Stimulated activated CD8-positive, alpha-beta memory T cell treated with anti-CD3 and anti-CD28 coated beads, Interleukin-2, amount 100 ng/mL, for 48 hours (primary cell): ENCODE results near the gene INVS.
"Not testable (repeated sequence)": the region's sequence is repeated elsewhere in the genome, so short reads cannot be mapped to it uniquely, and the experiment has no call there.

Source experiments
- DNase-seq, 2 donors: peaks; one replicate each; pipeline ENCODE4 v3.0.0-alpha.2; 2020; ENCODE audit warnings: low read depth in 2 of 2

INVS gene

GRCh38 chr9:100197553-100197952 is 98.5 kb downstream of the INVS start:
- DNase-seq = no peak

GRCh38 chr9:100202806-100203205 is 103.8 kb downstream of the INVS start:
- DNase-seq = no peak

GRCh38 chr9:100204796-100205195 is 105.8 kb downstream of the INVS start:
- no peak for DNase-seq

GRCh38 chr9:100206899-100207298 is 107.9 kb downstream of the INVS start:
- DNase-seq = no peak

- no peak for DNase-seq
Observed at GRCh38 chr9:100208673-100209072, 109.6 kb downstream of the INVS start.

DNA sequence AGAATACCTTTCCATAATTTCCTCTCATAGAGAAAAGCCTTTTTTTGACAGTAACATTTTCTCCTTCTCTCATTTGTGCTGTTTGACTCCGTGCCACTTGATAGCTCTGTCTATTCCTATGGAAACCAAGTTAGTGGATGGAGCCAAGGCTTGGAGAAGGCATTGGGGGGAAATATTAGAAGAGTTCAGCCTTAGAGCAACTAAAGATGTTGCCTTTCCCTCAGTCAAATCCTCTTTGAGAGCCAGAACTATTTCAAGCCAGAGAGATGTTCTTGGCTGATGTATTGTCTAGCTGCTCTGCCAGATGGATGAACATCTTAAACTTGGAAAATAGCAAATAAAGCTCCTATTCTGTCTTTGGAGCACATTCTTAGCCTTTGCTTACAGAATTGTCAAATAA is 112.4 kb downstream of the INVS start:
- no peak for DNase-seq

DNA sequence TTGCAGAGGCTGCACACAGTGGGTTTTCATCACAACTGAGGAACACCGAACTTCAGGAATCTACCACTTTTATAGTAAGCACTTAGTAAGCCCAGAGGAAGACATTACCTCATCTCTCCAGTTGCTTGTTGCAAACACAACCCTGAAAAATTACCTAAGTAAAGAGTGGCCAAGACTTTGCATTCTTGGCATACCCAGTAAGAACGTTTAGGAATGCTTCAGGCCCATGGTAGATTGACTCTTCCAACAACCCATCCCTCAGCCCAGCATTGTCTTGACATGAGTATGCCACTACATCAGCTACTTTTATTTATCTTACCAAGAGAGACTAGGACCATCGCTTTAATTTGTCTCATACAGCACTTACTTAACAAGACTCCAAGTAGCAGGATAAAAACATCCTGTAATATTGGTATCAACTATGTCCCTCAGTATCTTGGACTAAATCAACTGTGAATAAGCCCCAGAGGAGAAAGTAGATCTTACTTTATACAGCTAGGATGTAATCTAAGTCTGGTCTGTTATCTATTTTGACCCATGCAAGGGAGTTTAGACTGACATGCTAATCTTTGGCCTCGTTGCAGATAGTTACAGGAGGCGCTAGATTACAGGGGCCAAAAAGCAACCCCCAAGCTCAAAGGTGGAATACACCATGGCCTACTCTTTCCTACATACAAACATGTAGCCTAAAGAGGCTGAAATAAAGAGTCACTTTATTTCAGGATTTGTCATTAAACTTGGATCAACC is 114.9 kb downstream of the INVS start:
- no peak for DNase-seq

GRCh38 chr9:100216178-100216787 is 117.2 kb downstream of the INVS start:
- DNase-seq = peak; percentile 25 to 54

DNA sequence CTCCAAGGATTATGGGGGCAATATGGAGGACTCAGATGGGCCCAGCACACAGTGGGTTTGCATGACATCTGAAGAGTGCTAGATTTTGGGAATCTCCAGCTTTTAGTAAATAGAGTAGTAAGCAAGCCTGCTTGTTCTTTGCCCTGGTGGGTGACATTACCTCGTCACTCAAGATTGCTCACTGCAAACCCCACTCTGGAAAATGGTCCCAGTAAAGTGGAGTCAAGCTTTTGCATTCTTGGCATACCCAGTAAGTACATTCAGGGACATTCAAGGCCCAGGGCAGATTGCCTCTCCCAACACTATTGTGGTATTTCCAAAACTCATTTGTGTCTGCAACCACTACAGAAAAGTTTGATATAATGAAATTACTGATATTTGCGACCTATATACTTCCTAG is 118.5 kb downstream of the INVS start:
- no peak for DNase-seq

DNA sequence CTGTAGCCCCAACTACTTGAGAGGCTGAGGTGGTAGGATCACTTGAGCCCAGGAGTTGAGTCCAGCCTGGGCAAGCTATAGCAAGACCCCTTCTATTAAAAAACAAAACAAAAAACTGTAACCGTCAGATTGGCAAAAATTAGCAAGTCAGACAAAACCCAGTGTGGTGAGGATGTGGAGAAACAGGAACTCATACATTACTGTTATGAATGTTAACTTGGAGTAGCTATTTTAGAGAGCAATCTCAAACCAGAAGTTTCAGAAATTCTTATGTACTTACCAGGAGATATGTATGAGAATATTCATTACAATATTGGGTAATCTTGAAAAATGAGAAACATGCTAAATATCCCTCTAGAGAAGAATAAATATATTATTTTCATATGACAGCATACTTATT is 120.3 kb downstream of the INVS start:
- no peak for DNase-seq

DNA sequence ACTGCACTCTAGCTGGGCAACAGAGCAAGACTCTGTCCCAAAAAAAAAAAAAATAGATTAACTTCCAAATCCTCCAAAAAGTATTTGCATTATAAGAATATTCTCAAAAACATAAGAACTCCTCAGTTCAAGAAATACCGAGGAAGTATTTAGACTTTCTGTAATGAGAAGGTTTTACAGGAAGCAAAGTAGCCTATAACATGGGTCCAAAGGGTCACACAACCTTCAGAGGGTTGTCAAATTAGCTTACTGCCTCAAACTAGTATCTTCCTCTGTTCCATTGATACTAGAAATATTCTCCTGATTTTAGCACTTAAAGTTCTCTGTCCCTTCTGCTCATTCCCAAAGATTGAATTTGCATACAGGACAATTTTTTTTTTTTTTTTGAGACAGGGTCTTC is 121.9 kb downstream of the INVS start:
- no peak for DNase-seq

GRCh38 chr9:100221538-100221937 is 122.5 kb downstream of the INVS start:
- DNase-seq = no peak

DNA sequence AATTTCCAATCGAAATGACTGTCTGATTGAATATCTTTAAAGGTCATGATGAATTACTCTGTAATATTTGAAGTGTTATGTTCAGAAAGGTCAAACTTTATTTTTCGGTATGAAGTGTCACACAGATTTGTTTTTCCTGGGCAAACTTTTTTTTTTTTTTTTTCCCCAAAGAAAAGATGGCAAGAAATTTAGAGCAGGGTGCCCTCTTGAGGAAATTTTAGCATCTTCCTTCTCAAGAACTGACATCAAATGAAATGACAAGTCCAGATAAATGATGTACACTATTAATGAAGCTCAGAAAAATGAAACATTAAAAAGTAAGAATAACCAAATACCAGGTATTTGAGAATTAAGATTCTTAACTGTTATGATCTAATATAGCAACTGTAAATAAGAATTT is 123.6 kb downstream of the INVS start:
- DNase-seq = no peak

- DNase-seq = no peak
Observed at GRCh38 chr9:100227636-100228035, 128.6 kb downstream of the INVS start.

DNA sequence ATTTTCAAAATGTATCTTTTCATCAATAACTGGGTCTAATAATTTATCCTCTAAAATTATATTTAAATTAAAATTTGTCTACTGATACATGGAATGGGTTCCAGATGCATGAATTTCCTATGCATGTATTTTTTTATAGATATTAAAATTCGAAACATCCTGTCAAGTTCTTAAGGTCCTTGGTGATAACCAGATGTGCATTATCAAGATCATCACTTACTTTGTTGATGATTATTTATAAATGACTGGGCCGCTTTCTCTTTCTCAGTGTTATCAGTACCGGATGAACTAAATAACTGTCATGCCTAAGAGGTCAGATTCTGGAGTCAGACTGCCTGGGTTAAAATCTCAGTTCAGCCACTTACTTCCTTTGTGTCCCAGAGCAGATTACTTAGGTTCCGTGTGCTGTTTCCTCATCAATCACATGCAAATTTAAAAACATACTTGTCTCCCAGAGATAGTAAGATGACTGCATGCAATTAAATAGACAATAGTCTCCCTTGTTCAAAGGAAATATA is 129.4 kb downstream of the INVS start:
- DNase-seq = no peak

DNA sequence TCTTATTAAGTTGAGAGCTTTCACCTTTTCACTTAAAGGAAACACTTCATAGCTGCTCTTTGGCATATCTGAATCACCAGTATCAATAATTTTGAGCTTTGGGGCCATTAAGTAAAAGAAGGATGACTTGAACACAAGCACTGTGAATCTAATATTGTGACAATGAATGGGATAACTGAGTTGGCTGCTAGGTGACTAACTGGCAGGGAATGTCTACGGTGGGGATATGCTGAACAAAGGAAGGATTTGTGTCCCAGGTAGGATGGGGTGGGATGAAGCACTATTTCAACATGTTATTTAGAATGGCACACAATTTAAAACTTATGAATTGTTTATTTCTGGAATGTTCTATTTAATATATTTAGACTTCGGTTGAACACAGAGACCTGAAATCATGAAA is 130.1 kb downstream of the INVS start:
- DNase-seq = no peak

DNA sequence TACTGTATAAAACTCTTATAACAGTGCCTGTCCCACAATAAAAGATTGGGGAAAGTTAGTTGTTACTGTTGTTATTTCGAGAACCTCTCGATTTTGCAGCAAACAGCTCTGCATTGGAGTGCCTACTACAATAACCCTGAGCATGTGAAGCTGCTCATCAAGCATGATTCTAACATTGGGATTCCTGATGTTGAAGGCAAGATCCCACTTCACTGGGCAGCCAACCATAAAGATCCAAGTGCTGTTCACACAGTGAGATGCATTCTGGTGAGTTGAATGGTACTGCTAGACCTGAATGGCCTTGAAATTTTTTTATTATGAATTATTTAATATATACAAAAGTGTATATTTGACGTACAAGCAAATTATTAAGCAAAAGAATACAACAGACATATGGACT is 130.5 kb downstream of the INVS start:
- no peak for DNase-seq

DNA sequence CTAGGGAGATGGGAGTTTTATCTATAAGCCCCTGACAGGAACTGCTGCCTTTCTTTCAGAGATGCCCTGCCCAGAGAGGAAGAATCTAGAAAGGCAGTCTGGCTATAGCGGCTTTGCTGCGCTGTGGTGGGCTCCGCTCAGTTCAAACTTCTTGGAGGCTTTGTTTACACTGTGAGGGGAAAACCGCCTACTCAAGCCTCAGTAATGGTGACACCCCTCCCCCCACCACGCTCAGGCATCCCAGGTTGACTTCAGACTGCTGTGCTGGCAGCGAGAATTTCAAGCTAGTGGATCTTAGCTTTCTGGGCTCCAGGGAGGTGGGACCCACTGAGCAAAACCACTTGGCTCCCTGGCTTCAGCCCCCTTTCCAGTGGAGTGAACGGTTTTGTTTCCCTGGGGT is 137.9 kb downstream of the INVS start:
- DNase-seq = not testable (repeated sequence)

- DNase-seq = no peak
Observed at GRCh38 chr9:100240512-100240911, 141.5 kb downstream of the INVS start.

GRCh38 chr9:100267211-100267610 is 168.2 kb downstream of the INVS start:
- no peak for DNase-seq

DNA sequence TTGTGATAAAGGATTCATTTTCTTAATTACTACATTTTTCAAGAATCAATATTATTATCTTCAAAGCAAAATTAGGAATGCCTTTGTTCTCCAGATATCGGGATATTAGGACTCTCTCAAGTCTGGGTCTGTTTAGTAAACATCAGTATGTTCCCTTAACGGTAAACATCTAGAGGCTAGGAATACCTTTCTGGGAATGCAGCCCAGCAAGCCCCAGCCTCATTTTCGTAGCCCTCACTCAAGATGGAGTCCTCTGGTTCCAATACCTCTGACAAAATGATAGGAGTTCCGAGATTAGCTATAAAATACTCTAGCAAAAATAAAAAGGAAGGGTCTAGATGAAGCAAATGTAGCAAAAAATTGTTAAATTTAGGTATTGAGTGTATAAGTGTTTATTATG is 169.2 kb downstream of the INVS start:
- DNase-seq = no peak

DNA sequence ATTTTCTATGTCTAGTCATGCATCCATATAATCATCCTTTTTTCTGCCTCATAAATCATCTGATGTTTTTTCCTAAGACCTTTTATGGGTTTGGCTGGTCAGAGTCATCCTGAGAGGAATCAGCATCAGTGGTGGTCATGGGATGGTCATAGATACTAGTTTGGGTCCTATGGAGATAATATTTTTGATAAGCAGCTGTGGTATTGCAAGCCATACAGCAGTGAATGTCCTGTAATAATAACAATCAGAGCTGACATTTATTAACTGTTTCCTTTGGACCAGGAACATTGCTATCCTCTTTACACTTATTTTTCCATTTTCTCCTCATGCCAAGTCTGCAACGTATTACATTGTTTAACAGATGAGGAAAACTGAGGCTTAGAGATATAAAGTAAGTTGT is 170.6 kb downstream of the INVS start:
- DNase-seq = no peak

GRCh38 chr9:100277166-100277979 is 178.3 kb downstream of the INVS start:
- no peak for DNase-seq
